A549 (cell line): ENCODE results near the gene TNS3.

Experiments used
- CHD2 ChIP-seq: fragments of 150-350 bp; IDR thresholded peaks from 2 replicates; pipeline ENCODE4 v1.6.1; 2014; ENCODE audit warnings: low read length; ENCODE audit not compliant: partially characterized antibody
- CTCF ChIP-seq: fragments of >200 bp; sonication (Bioruptor Twin); formaldehyde crosslinking; IDR thresholded peaks from 3 replicates; pipeline ENCODE4 v1.5.1; 2016
- EP300 ChIP-seq, 2 experiments: fragments of >200 bp; sonication (Bioruptor Twin); formaldehyde crosslinking; IDR thresholded peaks; 2 replicates in 1 of 2; 3 replicates in 1 of 2; pipeline ENCODE4 v1.6.1; 2016 to 2017
- HDAC2 ChIP-seq: fragments of 200-600 bp; sonication (generic); IDR thresholded peaks from 2 replicates; pipeline ENCODE4 v1.6.1; 2016
- NPAS2 ChIP-seq: fragments of 250-450 bp; sonication (Bioruptor Pico); IDR thresholded peaks from 2 replicates; pipeline ENCODE4 v1.8.0; 2022; ENCODE audit warnings: mild to moderate bottlenecking, moderate library complexity, borderline replicate concordance
- POLR2A ChIP-seq: IDR thresholded peaks from 2 replicates; pipeline ENCODE4 v1.6.1; 2012; ENCODE audit warnings: mild to moderate bottlenecking, low read length
- RCOR1 ChIP-seq: fragments of 150-350 bp; IDR thresholded peaks from 2 replicates; pipeline ENCODE4 v1.6.1; 2014; ENCODE audit warnings: antibody characterized with exemption, low read length, low read depth
- RFX5 ChIP-seq: fragments of 450-650 bp; IDR thresholded peaks from 2 replicates; pipeline ENCODE4 v1.7.1; 2014; ENCODE audit warnings: antibody characterized with exemption, mild to moderate bottlenecking, moderate library complexity
- SMC3 ChIP-seq: fragments of >200 bp; sonication (Bioruptor Twin); formaldehyde crosslinking; IDR thresholded peaks from 3 replicates; pipeline ENCODE4 v1.6.1; 2018; ENCODE audit warnings: inconsistent platforms
- TP53 ChIP-seq: fragments of 250-450 bp; sonication (Bioruptor Pico); IDR thresholded peaks from 2 replicates; pipeline ENCODE4 v1.5.0; 2021; ENCODE audit warnings: mild to moderate bottlenecking, moderate library complexity
- ZC3H11A ChIP-seq: fragments of 450-650 bp; IDR thresholded peaks from 2 replicates; pipeline ENCODE4 v1.6.1; 2014; ENCODE audit warnings: antibody characterized with exemption, mild to moderate bottlenecking
- TF ChIP-seq, protein P1 (sequence below): fragments of 200-600 bp; sonication (generic); IDR thresholded peaks from 2 replicates; pipeline ENCODE4 v1.6.1; 2016; ENCODE audit warnings: antibody characterized with exemption, mild to moderate bottlenecking, moderate library complexity

GRCh38 chr7:47614450-47614849 is 32.5 kb upstream of the TNS3 start:
- TF ChIP-seq POLR2A (no peak), RCOR1 (no peak), ZC3H11A (no peak), RFX5 (no peak), SMC3 (no peak), CTCF (no peak), NPAS2 (no peak), CHD2 (no peak), EP300 (IDR thresholded peaks at IDR 0.05) (no peak), HDAC2 (no peak), TP53 (CRISPR knock-in tag) (no peak)
- TF ChIP-seq, protein P1, sequence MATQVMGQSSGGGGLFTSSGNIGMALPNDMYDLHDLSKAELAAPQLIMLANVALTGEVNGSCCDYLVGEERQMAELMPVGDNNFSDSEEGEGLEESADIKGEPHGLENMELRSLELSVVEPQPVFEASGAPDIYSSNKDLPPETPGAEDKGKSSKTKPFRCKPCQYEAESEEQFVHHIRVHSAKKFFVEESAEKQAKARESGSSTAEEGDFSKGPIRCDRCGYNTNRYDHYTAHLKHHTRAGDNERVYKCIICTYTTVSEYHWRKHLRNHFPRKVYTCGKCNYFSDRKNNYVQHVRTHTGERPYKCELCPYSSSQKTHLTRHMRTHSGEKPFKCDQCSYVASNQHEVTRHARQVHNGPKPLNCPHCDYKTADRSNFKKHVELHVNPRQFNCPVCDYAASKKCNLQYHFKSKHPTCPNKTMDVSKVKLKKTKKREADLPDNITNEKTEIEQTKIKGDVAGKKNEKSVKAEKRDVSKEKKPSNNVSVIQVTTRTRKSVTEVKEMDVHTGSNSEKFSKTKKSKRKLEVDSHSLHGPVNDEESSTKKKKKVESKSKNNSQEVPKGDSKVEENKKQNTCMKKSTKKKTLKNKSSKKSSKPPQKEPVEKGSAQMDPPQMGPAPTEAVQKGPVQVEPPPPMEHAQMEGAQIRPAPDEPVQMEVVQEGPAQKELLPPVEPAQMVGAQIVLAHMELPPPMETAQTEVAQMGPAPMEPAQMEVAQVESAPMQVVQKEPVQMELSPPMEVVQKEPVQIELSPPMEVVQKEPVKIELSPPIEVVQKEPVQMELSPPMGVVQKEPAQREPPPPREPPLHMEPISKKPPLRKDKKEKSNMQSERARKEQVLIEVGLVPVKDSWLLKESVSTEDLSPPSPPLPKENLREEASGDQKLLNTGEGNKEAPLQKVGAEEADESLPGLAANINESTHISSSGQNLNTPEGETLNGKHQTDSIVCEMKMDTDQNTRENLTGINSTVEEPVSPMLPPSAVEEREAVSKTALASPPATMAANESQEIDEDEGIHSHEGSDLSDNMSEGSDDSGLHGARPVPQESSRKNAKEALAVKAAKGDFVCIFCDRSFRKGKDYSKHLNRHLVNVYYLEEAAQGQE, result no peak
